HFFc6 (cell line): ENCODE results near the gene KIF7. TPM values are rescaled to one million over a fixed set of nuclear protein-coding genes. Genes with fewer than 3 reads are reported as not detected.

Experiments
- DNase-seq: peaks from one replicate; pipeline ENCODE4 v3.0.0-alpha.2; 2018
- H3K27ac Mint-ChIP-seq: 2 replicates; pipeline ENCODE4 v1.8.0; 2020; ENCODE audit warnings: mild to moderate bottlenecking, mixed read lengths
- H3K27me3 Mint-ChIP-seq: 2 replicates; pipeline ENCODE4 v1.8.0; 2021; ENCODE audit warnings: mild to moderate bottlenecking, moderate library complexity, mixed read lengths; ENCODE audit not compliant: insufficient read depth
- H3K36me3 Mint-ChIP-seq: 2 replicates; pipeline ENCODE4 v1.8.0; 2021; ENCODE audit warnings: low read depth, mixed read lengths
- H3K4me1 Mint-ChIP-seq: 2 replicates; pipeline ENCODE4 v1.8.0; 2020; ENCODE audit warnings: low read depth, mixed read lengths
- H3K4me3 Mint-ChIP-seq: 2 replicates; pipeline ENCODE4 v1.8.0; 2020; ENCODE audit warnings: mild to moderate bottlenecking, moderate library complexity, mixed read lengths
- H3K9me3 Mint-ChIP-seq: 2 replicates; pipeline ENCODE4 v1.8.0; 2020; ENCODE audit warnings: mild to moderate bottlenecking, mixed read lengths
- total RNA-seq, 6 experiments: library from RNA; stranded (reverse); fragmentation: NEBNext Ultra II Directional; extraction: Animal tissue kit (Norgen Biotek cat#: 25700); gene quantifications; 2 replicates in 1 of 6; 3 replicates in 5 of 6; pipeline ENCODE4 v1.2.3, GENCODE V29; 2021
- TF ChIP-seq, protein P1 (sequence below): fragments of 200-600 bp; sonication (generic); IDR thresholded peaks from 2 replicates; pipeline ENCODE4 v1.5.0; 2021; ENCODE audit warnings: antibody characterized with exemption, mild to moderate bottlenecking

Gene KIF7
- total RNA-seq, 6 experiments from 2014 or later: 21.9 to 27.3 (median 24.5) TPM

DNA sequence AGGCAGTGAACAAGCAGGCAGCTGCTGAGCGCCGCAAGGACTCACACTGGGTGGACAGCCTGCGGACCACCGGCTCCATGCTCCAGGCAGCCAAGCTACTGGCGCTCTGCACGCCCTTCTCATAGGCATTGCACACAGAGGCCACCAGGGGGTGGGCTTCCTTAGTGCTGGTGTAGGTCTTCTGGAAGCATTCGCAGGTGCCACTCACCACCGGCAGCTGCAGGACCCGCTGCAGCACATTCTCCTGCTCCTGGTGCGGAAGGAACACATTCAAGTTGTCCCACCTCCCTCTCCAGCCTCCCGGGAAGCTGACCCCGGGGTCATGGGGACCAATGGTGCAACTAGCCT lies 17.9 kb upstream of the KIF7 start:
- Mint-ChIP-seq H3K9me3 (no peaks in the 10 kb centered on the region), H3K27ac (no peak overlapping the region), H3K4me1 (peaks cover 12% of the 10 kb centered on the region), H3K36me3 (no peaks in the 10 kb centered on the region), H3K4me3 (no peak overlapping the region), H3K27me3 (peaks cover 2% of the 10 kb centered on the region)
- DNase-seq: no peak
- TF ChIP-seq, protein P1, sequence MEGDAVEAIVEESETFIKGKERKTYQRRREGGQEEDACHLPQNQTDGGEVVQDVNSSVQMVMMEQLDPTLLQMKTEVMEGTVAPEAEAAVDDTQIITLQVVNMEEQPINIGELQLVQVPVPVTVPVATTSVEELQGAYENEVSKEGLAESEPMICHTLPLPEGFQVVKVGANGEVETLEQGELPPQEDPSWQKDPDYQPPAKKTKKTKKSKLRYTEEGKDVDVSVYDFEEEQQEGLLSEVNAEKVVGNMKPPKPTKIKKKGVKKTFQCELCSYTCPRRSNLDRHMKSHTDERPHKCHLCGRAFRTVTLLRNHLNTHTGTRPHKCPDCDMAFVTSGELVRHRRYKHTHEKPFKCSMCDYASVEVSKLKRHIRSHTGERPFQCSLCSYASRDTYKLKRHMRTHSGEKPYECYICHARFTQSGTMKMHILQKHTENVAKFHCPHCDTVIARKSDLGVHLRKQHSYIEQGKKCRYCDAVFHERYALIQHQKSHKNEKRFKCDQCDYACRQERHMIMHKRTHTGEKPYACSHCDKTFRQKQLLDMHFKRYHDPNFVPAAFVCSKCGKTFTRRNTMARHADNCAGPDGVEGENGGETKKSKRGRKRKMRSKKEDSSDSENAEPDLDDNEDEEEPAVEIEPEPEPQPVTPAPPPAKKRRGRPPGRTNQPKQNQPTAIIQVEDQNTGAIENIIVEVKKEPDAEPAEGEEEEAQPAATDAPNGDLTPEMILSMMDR: peak; percentile 71

DNA sequence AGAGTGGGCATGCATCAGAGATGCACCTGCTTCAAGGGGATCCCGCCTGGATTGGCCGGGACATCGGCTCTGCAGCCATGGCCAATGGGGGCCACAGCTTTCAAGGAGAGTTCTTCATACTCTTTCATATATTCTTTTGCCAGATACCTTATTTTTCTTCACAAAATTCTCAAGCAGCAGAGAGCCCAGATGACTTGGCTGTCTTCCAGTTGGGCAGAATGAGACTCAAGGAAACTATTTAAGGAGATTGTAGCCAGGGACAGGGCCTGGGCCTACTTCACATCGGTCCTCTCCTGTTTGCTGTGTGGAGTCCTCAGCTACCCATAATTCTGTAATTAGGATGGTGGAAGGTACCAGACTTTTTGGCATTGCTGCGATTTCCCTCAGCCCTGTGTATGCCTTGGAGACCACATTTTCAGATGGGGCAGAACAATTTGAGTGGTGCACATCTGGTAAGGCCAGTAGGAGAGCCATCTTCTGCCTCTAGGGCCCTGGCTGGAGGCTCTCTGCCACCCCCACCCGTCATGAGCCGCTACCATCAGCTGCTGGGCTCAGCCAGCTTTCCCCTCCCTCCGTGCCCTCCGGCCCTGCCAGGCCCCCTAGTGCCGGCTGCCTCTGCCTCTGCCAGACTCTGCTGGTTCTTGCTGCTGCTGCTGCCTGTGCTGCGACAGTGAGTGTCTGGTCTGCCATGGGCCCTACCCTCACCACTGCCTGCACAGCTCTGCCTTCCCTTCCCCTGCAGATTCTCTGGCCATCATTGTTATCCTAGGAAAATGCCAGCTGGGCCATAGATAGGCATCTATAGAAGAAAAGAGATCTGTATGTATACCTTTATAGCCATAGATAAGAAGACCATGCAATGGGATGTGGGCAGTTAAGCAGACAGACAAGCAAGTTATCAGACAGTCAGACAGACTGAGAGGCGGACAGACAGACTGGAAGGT lies 17.2 kb upstream of the KIF7 start:
- H3K27me3 Mint-ChIP-seq: peaks cover 2% of the 10 kb centered on the region
- peak; percentile 32 for DNase-seq
- no peak overlapping the region for H3K27ac Mint-ChIP-seq
- no peak overlapping the region for H3K4me3 Mint-ChIP-seq
- H3K9me3 Mint-ChIP-seq: no peaks in the 10 kb centered on the region
- TF ChIP-seq, protein P1: no peak
- H3K36me3 Mint-ChIP-seq: no peaks in the 10 kb centered on the region
- peaks cover 12% of the 10 kb centered on the region for H3K4me1 Mint-ChIP-seq

DNA sequence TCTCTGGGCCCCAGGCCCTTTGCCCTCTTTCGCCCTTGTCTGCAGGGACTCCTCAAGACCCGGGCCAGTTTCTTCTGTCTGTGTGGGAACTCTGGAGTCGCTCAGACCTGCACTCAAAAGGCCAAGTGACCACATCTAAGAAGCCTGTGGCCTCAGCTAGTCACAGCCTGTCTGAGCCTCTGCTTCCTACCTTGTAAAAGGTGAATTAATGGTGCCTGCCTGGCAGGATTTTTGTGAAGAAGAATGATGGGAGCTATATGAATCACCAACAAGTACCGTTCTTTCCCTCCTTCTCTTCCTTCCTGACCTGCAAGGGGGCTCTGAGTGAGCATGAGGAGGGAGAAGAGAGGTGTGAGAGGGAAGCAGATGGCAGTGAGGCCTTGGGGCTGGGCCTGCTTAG lies 16.4 kb upstream of the KIF7 start:
- Mint-ChIP-seq H3K27ac (no peak overlapping the region), H3K9me3 (no peaks in the 10 kb centered on the region), H3K27me3 (peaks cover 2% of the 10 kb centered on the region)

DNA sequence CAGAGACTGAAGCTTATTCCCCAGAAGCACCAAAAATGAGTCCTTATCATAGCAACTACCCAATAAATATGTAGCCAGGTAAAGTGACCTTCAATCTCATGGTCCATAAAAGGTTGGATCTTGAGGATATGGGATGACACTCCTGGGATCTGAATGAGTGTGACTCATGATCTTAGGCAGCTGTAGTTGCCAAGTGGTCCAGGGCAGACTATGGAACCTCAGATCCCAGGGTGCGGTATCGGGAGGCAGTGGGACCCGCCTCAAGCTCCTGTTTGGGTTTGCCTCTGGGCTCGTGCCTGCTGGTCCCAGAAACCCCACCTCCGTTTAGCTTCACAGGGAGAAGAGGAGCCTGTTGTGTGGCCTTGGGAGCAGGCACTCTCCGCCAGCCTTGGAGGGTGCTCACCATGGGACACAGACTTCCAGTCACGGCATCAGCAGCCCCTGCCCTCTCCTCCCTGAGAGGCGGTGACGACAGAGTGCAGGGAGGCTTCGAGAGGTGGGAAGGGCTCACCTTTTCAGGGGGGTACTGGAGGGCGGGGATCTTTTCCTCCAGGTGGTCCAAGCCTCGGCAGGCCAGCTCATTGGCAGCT lies 15.8 kb upstream of the KIF7 start:
- Mint-ChIP-seq H3K27ac (no peak overlapping the region), H3K27me3 (peaks cover 2% of the 10 kb centered on the region), H3K9me3 (no peaks in the 10 kb centered on the region), H3K36me3 (no peaks in the 10 kb centered on the region), H3K4me1 (peaks cover 12% of the 10 kb centered on the region), H3K4me3 (no peak overlapping the region)
- TF ChIP-seq, protein P1: no peak
- DNase-seq: no peak

More for the DNA sequence above, 16.4 kb upstream of the KIF7 start:
- Mint-ChIP-seq H3K4me1 (peaks cover 12% of the 10 kb centered on the region), H3K4me3 (no peak overlapping the region), H3K36me3 (no peaks in the 10 kb centered on the region)
- TF ChIP-seq, protein P1: no peak
- DNase-seq: no peak

DNA sequence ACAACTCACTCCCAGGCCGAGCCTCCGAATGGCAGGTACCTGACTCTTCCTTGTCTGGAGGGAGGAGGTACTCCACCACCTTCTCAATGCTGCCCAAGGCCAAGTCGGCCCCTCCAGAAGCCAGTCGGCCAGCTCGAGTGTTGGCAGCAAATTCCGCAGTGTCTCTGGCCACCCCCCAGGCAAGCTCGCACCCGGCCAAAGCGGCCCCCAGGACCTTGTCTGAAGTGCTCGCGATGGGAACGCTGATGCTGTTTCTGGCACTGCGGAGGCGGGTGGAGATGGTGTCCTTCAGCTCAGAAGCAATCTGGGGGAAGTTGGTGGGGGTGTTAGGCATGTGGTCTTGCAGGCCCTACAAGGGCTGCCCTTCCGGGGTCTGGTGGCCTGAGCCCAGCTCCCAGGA lies 14.7 kb upstream of the KIF7 start:
- Mint-ChIP-seq H3K4me3 (no peak overlapping the region), H3K27me3 (peaks cover 2% of the 10 kb centered on the region), H3K4me1 (peaks cover 15% of the 10 kb centered on the region), H3K9me3 (no peaks in the 10 kb centered on the region), H3K27ac (no peak overlapping the region), H3K36me3 (no peaks in the 10 kb centered on the region)
- TF ChIP-seq, protein P1: no peak
- no peak for DNase-seq
